ENCODE measurements around the gene FAT1.
A peak's percentile ranks its signal among the peaks of the same experiment; 100 is the strongest.

Gene FAT1

DNA sequence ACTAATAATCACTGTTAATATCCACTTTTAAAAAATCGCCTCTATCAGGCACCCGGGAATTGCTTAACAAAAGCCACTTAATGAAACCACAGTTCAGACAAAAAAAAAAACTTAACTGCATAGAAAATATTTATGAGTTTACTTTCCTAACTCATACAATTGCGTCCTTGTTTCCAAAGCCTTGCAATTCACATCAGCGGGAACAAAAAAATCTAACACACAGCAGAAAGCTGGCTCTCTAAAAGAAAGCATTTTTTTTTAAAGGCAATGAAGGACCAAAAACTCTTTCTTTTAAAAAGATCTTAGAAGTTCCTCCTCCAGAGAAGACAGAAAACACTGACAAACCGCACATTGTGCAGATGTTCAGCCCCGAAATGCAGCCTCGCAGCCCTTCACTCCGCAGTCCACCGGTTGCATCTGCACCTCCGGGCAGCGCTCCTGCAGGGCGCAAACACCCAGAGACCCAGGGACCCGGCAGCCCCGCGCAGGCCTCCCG lies 812 bp downstream of the FAT1 start:
- peak in 1 of 2 donors; percentile 64 for DNase-seq

DNA sequence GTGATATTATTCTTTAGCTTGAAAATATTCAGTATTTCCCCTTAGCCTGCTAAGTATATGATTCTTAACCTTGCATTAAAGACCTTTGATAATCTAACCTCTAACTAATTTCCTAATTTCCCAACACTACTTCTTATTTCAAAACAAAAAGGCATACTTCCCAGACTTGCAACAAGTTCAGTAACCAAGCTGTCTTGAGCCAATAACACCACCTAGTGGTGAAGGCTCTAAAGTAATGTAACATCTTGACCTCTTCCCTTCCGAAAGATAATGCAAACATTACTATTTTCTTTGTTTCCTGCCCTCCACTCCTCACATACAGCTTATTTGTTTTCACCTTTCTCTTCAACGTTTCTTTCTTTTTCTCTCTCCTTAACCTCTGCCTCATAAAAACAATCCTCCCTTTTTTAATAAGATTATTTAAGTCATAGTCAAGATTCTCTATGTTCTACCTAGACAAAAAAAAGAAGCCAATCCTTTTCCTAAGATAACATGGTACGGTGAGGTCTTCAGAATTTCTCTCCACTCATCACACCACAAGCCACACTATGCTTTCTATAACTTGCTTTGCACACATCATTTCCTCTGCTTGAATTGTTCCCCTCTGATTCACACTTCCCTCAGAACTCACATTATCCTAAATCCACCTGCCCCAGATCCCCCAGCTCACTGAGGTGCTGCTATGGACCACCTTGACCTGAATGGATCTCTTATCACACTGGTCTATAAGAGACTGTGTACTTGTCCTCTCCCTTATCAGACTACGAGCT lies 3.5 kb downstream of the FAT1 start:
- no peak for DNase-seq

DNA sequence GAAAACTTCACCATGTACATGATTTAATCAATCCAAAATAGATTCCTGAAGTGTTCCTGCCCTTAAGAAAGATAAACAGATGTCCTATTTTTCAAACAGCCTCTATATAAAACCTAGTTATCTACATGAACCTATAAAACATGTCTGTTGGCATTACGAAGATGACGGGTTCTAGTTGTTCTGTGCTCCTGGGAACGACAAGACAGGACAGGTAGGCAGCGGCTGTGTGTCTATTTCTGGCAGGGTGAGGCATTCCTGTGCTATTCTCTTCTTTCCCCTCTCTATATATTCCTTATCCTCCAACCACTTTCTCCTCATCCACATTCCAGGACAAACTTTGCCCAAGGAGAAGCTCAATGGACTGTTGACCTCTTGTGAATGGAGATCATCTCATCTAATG lies 6.1 kb downstream of the FAT1 start:
- no peak for DNase-seq

DNA sequence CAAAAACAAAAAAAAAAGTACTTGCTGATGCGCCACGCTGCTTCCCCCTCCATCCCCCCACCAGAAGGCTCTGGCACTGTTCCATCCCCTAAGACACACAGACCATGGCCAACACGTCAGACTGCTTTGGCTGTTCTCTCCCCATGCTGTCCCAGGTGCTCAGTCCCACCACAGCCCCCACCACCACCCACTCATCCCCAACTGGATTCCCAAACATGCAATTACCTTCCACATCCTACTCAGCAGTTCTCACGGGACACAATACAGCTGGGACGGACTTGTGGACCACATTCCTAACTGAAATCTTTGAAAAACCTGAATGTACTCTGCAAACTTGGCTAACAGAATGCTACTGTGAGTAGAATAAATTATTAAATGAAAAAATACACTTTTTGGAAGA lies 8.6 kb downstream of the FAT1 start:
- no peak for DNase-seq

DNA sequence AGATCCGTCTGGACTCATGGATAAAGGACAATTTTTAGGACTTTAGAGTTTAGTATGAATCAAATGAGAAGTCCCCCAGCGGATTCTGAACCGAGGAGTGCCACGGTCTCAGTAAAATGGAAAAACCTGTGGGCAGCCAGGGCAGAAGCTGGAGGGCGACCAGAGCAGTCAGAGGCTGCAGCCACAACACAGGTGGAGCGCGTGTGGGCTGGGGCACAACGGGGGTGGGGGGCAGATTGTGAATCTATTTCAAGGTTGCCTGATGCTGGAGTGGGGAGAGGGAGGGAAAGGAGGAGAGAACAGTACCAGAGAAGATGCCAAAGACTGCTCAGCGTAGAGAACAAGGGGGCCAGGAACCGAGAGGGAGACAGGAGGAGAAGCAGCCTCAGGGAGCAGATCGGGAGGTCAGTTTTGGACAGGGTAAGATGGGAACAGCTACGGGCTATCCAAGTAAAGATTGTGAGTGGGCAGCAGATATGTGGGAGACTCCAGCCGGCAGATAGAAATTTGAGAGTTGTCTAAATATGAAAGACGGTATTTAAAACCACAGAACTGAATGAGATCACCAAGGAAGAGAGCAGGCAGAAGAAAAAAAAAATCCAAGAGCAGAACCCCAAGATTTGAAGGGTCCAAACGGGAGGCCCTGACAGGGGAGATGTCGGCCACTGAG lies 9.5 kb downstream of the FAT1 start:
- DNase-seq, result no peak

DNA sequence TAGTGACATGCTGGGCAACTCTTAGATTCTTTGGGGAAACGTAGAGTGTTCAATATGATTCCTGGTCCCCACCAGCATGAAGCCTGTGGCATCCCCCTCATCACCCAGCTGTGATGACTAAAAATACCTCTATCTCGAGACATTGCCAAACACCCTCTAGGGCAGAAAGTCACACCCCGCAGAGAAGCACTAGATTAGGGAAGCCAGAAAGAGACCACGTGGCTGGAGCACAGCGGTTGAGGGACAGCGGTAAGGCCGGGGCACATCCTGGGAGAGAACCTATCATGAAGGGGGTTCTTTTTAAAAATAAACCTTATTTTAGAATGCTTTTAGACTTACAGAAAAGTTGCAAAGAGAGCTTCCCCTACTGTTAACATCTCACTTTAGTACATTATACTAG lies 11.0 kb downstream of the FAT1 start:
- DNase-seq, result no peak

DNA sequence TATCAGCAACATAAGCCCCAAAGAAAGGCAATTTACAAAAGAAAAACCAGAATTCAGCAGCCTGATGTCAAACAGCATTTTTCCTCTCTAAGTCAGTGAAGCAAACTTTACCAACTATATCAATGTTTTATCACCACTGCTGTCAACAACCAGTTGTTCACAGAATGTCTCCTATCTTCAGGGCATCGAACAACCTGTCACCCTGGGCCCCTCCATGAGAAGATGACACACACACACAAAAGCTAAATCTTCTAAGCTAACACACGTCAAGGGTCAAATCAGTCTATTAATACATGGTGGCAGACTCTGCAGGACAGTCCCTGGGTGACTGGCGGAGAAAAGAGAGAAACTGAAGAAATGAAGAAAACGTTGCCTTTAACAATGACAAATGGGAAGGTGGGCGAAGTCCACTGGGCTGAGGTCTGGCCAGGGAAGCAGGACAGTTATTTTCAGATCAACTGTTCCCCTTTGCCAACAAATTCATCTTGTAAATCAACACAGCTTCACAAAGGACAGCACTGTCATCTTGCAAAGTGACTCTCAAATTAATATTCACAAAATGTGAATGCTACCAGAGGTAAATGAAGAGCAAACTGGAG lies 13.0 kb downstream of the FAT1 start:
- DNase-seq, result no peak

DNA sequence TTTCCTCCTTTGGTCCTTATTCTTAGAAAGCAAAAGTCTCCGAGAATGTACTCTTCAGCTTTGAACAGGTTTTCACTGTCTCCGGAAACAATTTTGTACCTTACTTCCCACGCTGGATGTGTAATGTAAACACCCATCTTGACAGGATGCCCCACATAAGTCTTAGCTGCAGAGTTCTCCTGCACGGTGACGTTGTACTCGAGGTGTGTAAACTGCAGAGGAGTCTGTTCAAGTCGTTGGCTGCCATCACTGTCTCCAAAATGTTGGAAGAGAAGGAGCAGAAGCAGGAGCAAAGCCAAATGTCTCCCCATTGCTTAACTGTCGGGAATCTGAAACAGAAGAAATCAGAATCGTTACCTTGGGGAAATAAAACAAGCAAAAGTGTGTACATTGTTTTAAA lies 14.1 kb downstream of the FAT1 start:
- DNase-seq, result no peak

DNA sequence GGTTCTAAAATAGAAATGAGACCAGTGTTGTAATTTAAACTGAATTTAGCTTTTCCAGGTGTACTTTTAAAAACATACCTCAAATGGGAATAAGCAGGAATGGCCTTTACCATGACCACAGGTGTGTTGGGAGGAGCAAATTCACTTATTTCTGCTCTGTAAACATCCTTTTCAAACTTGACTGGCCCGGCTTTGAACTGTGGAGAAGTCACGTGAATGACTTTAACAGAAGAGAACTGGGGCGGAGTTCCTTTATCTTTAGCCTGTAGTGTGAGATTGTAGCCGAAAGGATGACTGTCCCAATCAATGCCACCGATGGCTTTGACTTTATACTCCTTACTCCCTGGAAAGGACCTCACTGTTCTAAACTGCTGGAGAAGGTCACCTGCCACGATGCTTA lies 15.1 kb downstream of the FAT1 start:
- DNase-seq, result no peak

DNA sequence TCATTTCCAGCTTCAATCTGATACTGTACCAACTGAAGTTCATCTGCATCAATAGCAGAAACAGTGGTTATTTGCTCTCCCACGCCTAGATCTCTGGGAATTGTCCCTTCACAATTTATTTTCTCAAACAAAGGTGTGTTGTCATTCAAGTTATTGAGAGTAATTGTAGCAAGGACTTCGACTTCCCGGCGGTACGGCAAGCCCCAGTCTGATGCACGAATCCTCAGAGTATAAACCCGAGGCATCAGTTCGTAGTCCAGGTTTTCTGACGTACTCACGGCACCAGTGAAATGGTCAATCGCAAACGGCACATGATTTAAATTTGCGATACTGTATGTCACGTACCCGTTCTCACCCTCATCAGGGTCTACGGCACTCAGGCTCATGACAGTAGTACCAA lies 15.7 kb downstream of the FAT1 start:
- DNase-seq, result no peak

DNA sequence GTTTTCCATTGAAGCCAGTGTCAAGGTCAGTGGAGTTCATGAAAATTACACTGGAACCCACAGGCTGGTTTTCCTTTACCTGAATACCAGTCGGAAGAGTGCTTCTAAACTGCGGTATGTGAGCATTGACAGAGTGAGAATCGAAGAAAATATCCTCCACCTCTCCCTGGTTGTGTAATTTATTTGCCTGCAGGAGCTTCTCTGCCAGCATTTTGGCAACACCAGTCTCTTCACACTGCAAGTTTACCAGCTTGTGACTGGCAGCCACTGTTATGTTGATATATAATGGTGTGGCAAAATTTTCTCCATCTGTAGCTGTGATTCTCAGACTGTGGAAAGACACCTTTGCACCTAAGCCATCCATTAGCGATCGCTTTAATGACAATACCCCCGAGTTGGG lies 16.1 kb downstream of the FAT1 start:
- DNase-seq, result no peak

DNA sequence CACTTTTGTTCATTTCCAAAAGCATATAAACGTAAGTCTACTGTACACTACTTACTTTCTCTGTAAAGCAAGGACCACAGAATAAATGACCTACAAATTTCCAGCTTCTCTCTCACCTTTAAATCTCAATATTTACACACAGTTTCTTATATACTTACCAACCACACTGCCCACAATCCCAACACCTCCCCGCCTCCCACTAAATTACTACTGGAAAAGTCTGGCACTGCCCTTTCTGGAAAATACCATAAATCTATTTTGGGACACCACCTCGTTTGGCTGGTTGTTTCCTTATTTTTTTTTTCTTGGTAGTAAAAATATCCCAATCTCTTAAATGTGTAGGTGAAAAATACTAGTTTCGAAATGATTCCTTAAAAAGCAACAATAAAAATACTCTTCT lies 19.6 kb downstream of the FAT1 start:
- DNase-seq, result no peak

DNA sequence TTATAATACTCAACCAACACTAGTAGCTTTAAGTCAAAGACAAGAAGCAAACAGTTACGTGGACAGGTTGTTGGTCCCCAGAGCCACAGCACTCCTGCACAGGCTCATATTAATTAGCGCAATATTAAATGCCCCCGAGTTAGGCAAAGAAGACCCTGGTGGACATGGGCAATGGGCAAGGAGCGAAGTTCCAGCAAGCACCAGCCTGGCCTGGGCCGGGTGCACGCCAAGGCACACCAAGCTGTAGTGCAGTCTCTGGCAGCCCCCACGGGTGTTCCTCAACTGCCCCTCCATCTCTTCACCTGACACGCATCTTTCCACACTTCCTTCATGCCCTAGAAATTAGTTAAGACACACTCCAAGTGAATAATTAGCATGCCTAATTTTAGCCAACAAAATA lies 20.1 kb downstream of the FAT1 start:
- DNase-seq, result no peak

DNA sequence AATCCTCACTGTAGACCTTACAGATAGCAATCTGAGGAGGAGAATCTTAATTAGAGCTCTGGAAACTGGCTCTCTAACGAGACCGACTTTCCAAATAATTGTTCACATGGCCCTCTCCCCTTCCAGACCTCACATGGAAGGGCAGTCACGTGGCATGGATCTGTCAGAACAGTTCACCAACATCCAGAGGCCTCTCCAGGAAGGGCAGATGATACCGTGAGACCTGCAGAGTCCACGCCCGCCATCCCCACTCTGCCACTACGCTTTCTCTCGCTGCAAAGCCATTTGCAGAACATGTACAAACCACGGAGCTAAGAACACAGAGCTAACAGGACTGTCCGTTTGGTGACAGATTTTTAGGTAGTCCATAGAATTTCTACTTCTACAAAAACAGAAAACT lies 20.7 kb downstream of the FAT1 start:
- no peak for DNase-seq

DNA sequence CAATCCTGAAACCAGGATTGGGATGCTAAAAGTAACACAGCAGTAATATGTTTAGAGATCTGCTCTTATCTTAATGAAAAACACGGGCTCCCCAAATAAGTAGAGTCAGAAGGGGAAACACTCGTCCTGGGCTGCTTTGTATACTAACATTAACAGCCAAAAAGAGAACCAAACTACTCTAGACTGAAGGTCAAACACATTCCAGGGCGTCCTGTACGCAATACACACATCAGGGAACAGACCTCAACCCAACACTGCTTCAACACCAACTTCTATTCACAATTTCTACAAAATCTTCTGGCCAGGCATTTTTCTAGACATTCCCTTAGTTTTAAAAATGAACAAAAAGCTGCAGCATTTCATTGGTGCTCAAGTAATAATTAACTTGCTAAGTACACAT lies 21.4 kb downstream of the FAT1 start:
- DNase-seq, result no peak

DNA sequence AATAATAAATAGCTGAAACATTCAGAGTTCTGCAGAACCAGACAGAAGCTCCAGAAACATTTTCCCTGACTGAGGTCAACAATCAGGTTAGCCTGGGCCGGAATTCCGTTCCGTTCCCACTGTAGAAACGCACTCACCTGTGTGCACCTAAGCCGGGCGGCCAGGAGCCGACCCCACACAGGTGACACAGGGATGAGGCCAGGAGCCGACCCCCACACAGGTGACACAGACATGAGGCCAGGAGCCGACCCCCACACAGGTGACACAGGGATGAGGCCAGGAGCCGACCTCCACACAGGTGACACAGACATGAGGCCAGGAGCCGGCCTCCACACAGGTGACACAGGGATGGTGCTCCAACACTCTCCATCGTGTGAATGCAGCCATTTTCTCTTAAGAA lies 21.9 kb downstream of the FAT1 start:
- no peak for DNase-seq

DNA sequence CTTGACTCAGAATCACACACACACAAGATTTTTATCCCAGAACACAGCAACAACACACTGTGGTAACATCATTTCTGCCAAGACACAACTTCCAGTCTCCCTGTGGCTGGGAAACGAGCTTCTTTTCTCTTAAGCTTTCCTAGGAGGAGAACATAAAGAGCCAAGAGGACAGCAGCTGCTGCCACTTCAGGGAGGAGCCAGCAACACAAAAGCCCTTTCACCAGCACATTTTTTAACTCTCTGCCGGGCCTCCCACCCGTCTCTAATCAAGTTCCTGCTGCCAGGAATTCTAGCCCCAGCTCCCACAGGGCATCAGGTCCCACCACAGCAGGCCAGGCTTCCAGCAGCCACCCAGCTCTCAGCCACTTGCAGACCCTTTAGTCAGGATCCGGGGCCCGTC lies 22.4 kb downstream of the FAT1 start:
- DNase-seq, result peak; percentile 19 to 20

DNA sequence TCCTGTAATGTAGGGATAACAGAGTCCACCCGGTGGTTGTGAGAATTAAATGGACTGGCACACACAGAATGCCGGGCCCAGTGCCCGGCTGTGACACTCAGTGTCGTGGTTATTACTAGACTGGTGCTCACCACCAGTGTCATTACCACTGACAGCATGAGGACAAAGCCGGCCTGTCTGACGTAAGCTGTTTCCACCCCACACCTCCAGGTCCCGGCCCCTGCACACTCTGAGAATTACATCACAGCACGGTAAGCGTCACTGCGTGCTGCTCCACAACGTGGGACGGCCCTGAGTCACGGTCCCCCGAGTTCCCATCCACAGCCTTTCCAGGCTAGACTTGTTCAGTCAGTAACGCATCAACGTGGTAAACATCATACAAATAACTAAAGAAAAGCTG lies 22.9 kb downstream of the FAT1 start:
- DNase-seq, result peak in 1 of 2 donors; percentile 27

DNA sequence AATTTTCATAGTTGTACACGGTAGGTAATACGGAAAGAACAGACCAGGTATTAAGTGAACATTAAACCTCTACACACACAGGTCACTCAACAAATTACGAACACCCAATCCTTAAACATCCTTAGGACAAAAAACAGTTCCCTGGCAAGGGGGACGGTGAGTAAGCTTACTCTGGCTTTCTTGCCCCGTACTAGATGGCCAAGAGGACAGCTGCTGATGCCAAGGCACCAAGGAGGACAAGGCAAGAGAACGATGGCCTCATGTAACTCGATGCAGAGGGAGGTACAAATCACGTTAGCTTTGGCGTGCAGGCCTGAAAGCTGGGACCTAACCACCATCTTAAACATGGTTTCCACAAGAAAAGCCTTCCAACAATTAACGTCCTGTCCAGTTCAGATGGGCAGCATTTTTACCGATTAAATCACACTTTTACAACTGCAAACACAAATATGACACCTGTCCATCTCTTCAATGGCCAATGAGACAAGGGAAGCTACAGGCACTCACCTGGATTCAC lies 23.7 kb downstream of the FAT1 start:
- DNase-seq, result no peak

DNA sequence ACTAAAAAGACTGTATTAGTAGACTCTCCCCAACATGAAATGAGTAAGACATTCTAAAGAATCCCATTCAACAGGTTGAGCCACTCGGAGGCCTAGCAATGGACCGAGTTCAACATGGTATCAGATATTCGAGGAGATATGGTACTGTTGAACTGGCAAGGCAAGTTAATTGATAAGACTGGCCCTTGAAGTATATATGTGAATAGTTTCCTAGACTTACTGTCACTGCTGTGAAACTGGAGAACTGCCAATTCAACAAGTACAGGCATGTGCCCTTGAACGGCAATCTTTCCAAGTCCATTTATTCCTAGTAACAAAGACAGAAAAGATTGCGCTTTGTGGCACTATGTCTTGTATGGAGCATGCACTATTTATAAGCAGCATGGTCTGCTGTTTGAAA lies 24.4 kb downstream of the FAT1 start:
- DNase-seq, result no peak

DNA sequence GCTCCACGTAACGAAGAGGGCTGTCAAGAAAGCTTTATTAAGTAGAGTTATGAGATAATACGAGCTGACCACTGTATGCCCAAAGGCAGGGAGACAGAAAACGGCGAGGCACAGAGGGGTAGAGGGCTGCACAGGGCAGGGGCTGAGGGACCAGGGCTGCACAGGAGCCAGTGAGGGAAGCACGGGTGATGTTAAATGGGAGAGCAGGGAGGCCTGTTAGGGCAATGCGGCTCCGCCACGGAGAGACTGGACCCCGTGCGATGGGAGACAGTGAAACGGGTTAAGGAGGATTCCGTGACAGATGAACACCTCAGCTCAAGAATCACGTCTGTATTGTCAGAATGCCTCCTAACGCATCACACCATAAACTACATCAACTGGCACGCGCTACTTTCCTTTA lies 25.1 kb downstream of the FAT1 start:
- DNase-seq, result no peak

DNA sequence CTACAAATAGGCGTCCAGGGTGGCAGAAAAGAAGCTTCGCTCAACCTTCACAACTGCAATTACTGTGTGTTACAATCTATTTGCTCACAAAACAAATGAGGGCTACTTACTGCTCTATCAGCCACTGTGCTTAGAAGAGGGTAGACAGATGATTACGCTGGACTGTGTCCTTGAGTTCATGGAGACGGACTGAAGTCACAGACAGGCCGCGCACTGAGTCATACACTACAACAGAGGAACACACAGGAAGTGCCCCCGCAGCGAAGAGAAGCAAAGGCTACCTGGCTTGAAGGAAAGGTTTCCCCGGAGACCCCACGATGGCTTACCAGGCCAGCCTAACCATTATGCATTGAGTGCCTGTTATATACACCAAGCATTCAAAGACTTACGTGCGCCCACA lies 25.6 kb downstream of the FAT1 start:
- DNase-seq, result no peak

DNA sequence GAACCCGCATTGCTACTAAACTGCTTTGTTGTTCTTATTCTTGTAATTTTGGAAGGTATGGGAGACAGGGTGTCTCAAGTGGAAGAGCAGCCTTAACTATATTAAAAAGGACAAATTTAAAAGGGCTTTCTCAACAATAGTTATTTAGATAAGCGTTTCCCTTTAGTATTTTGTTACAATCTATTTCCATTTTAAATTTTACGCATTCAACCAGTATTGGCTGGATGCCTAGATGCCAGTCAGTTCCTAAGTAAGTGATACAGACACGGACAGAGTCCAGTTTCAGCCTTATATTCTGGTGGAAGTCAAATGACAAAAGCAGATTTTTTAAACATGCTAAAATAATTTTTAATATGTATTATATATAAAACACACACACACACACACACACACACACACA lies 28.3 kb downstream of the FAT1 start:
- DNase-seq, result no peak

DNA sequence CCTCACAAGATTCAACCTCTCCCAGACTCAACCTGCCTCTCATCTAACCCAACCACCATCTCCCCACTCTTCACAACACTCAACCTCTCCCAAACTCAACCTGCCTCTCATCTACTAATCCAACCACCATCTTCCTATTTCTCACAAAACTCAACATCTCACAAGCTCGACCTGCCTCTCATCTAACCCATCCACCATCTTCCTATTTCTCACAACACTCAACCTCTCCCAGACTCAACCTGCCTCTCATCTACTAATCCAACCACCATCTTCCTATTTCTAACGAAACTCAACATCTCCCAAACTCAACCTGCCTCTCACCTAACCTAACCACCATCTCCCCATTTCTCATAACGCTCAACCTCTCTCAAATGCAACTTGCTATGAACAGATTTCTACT lies 29.8 kb downstream of the FAT1 start:
- DNase-seq, result no peak

All from hippocampal formation (tissue), 2 donors.